GM18505 (cell line): ENCODE data around the gene CATSPER3.

Experiments used
- ATAC-seq: cut with Tn5 transposase; IDR thresholded peaks from one replicate; pipeline ENCODE4 v1.9.1; 2021; ENCODE audit not compliant: unreplicated experiment
- POLR2A ChIP-seq: IDR thresholded peaks from 4 replicates; pipeline ENCODE4 v1.6.1; 2011; ENCODE audit warnings: borderline replicate concordance; ENCODE audit not compliant: insufficient read depth, insufficient read length; ENCODE audit errors: extremely low read depth

The CATSPER3 gene

GRCh38 chr5:135055396-135055795 is 87.7 kb downstream of the CATSPER3 start:
- no peak for ATAC-seq

GRCh38 chr5:135056316-135057030 is 88.8 kb downstream of the CATSPER3 start:
- no peak for TF ChIP-seq POLR2A
- no peak for ATAC-seq

More at GRCh38 chr5:135055396-135055795, 87.7 kb downstream of the CATSPER3 start:
- TF ChIP-seq POLR2A: no peak

GRCh38 chr5:135057233-135057632 is 89.5 kb downstream of the CATSPER3 start:
- ATAC-seq: no peak
- no peak for TF ChIP-seq POLR2A

GRCh38 chr5:135058331-135058732 is 90.6 kb downstream of the CATSPER3 start:
- TF ChIP-seq POLR2A: no peak
- ATAC-seq: no peak

GRCh38 chr5:135059000-135059923 is 91.6 kb downstream of the CATSPER3 start:
- TF ChIP-seq POLR2A: no peak
- ATAC-seq: no peak

GRCh38 chr5:135060021-135060420 is 92.3 kb downstream of the CATSPER3 start:
- ATAC-seq: no peak
- TF ChIP-seq POLR2A: no peak

GRCh38 chr5:135061001-135061400 is 93.3 kb downstream of the CATSPER3 start:
- ATAC-seq: no peak
- no peak for TF ChIP-seq POLR2A
